Liver (tissue), 9 donors: Measurements from ENCODE around the gene CACNA1I. TPM values are rescaled to one million over a fixed set of nuclear protein-coding genes. Genes with fewer than 3 reads are reported as not detected.

Source experiments
- DNase-seq: peaks from one replicate; pipeline ENCODE4 v3.0.0-alpha.2; 2017; ENCODE audit warnings: low spot score
- H3K27ac ChIP-seq, 2 donors: one replicate each; pipeline ENCODE4 v1.7.0; 2013; ENCODE audit warnings: inconsistent platforms in 2 of 2, low read length in 2 of 2, control low read depth in 1 of 2, low read depth in 1 of 2, mild to moderate bottlenecking in 1 of 2
- H3K27me3 ChIP-seq, 4 donors: one replicate each; pipeline versions ENCODE4 v1.6.1 to v1.7.0; 2013; ENCODE audit warnings: low read length in 3 of 4, inconsistent platforms in 1 of 4, mild to moderate bottlenecking in 1 of 4, moderate library complexity in 1 of 4; ENCODE audit not compliant: control insufficient read depth in 4 of 4, insufficient read depth in 4 of 4
- H3K36me3 ChIP-seq, 4 donors: one replicate each; pipeline versions ENCODE4 v1.6.1 to v1.7.0; 2013; ENCODE audit warnings: low read length in 3 of 4, mild to moderate bottlenecking in 3 of 4, low read depth in 1 of 4, moderate library complexity in 1 of 4; ENCODE audit not compliant: control insufficient read depth in 4 of 4, insufficient read depth in 3 of 4
- H3K4me1 ChIP-seq, 4 donors: one replicate each; pipeline versions ENCODE4 v1.6.1 to v1.7.0; 2013; ENCODE audit warnings: low read length in 3 of 4, mild to moderate bottlenecking in 3 of 4, moderate library complexity in 1 of 4; ENCODE audit not compliant: control insufficient read depth in 4 of 4, insufficient read depth in 4 of 4
- H3K4me3 ChIP-seq, 3 donors: one replicate each; pipeline versions ENCODE4 v1.6.1 to v1.7.0; 2013; ENCODE audit warnings: low read length in 3 of 3, control low read depth in 1 of 3, low read depth in 1 of 3, mild to moderate bottlenecking in 1 of 3
- H3K9ac ChIP-seq, 2 donors: one replicate each; pipeline ENCODE4 v1.7.0; 2013; ENCODE audit warnings: low read length in 2 of 2, mild to moderate bottlenecking in 2 of 2, moderate library complexity in 2 of 2, control low read depth in 1 of 2, low read depth in 1 of 2
- H3K9me3 ChIP-seq, 4 donors: one replicate each; pipeline versions ENCODE4 v1.6.1 to v1.7.0; 2013; ENCODE audit warnings: low read length in 3 of 4; ENCODE audit not compliant: control insufficient read depth in 4 of 4
- ATF3 ChIP-seq: IDR thresholded peaks from 2 replicates; pipeline ENCODE4 v1.6.1; 2016; ENCODE audit warnings: antibody characterized with exemption
- CTCF ChIP-seq: fragments of 150-350 bp; IDR thresholded peaks from 2 replicates; pipeline ENCODE4 v1.5.1; 2017; ENCODE audit warnings: improper control_type of control experiment, low read depth, low read length; ENCODE audit not compliant: missing input control
- EGR1 ChIP-seq, 2 donors: IDR thresholded peaks; 2 replicates each; pipeline ENCODE4 v1.6.1; 2016 to 2018; ENCODE audit warnings: antibody characterized with exemption in 2 of 2, low read depth in 2 of 2
- FOXA1 ChIP-seq: IDR thresholded peaks from 2 replicates; pipeline ENCODE4 v1.6.1; 2016; ENCODE audit warnings: antibody characterized with exemption
- FOXA2 ChIP-seq: IDR thresholded peaks from 2 replicates; pipeline ENCODE4 v1.6.1; 2016; ENCODE audit warnings: antibody characterized with exemption
- GABPA ChIP-seq, 2 donors: IDR thresholded peaks in 1 of 2; conservative IDR thresholded peaks in 1 of 2; 2 replicates each; pipeline ENCODE4 v1.6.1; 2016; ENCODE audit warnings: antibody characterized with exemption in 2 of 2, mild to moderate bottlenecking in 1 of 2, moderate library complexity in 1 of 2
- HNF4A ChIP-seq, 2 donors: conservative IDR thresholded peaks; 2 replicates each; pipeline ENCODE4 v1.6.1; 2016; ENCODE audit warnings: antibody characterized with exemption in 2 of 2, mild to moderate bottlenecking in 2 of 2
- HNF4G ChIP-seq: IDR thresholded peaks from 2 replicates; pipeline ENCODE4 v1.6.1; 2016; ENCODE audit warnings: antibody characterized with exemption
- JUND ChIP-seq, 2 donors: IDR thresholded peaks; 2 replicates each; pipeline ENCODE4 v1.6.1; 2016; ENCODE audit warnings: antibody characterized with exemption in 2 of 2
- MAX ChIP-seq: IDR thresholded peaks from 2 replicates; pipeline ENCODE4 v1.6.1; 2016; ENCODE audit warnings: antibody characterized with exemption
- NR2F2 ChIP-seq: IDR thresholded peaks from 2 replicates; pipeline ENCODE4 v1.6.1; 2016; ENCODE audit warnings: antibody characterized with exemption
- RAD21 ChIP-seq, 2 donors: IDR thresholded peaks; 2 replicates each; pipeline ENCODE4 v1.6.1; 2016; ENCODE audit warnings: antibody characterized with exemption in 2 of 2, mild to moderate bottlenecking in 2 of 2
- REST ChIP-seq: IDR thresholded peaks from 2 replicates; pipeline ENCODE4 v1.6.1; 2016; ENCODE audit warnings: antibody characterized with exemption, mild to moderate bottlenecking
- SP1 ChIP-seq: IDR thresholded peaks from 2 replicates; pipeline ENCODE4 v1.6.1; 2018; ENCODE audit warnings: antibody characterized with exemption, mild to moderate bottlenecking
- TAF1 ChIP-seq: conservative IDR thresholded peaks from 2 replicates; pipeline ENCODE4 v1.6.1; 2016; ENCODE audit warnings: antibody characterized with exemption, mild to moderate bottlenecking
- YY1 ChIP-seq: IDR thresholded peaks from 2 replicates; pipeline ENCODE4 v1.6.1; 2016; ENCODE audit warnings: antibody characterized with exemption, mild to moderate bottlenecking
- ZBTB33 ChIP-seq: IDR thresholded peaks from 2 replicates; pipeline ENCODE4 v1.6.1; 2016; ENCODE audit warnings: antibody characterized with exemption
- WGBS: extraction: QIAGEN DNeasy Blood & Tissue Kit; methylation state at CpG from one replicate; pipeline ENCODE4 v1.1.7; 2013; 5-methylcytosine and 5-hydroxymethylcytosine counted together
- polyA plus RNA-seq, 2 donors: library from polyadenylated mRNA; stranded (reverse) in 1 of 2; unstranded in 1 of 2; fragments of 200-250 nt in 1 of 2; fragments of >200 nt in 1 of 2; fragmentation: Nextera tagmentation in 1 of 2; extraction: Ambion mirVana in 1 of 2; gene quantifications; one replicate each; pipeline versions ENCODE4 v1.2.1 to v1.2.3, GENCODE V29; 2013 to 2015
- total RNA-seq, 2 donors: library from RNA; depleted of rRNA; stranded (reverse); fragments of >200 nt; gene quantifications; one replicate each; pipeline ENCODE4 v1.2.3, GENCODE V29; 2014
- donor health status: healthy.
- donor health status: healthy.
- donor health status: healthy.
- donor health status: healthy.
- donor health status: healthy.

The CACNA1I gene
- total and polyA plus RNA-seq, 4 donors = under 0.01 to 0.14 (median 0.01) TPM; not detected in 1

- TF ChIP-seq ZBTB33 (no peak), JUND (IDR thresholded peaks at IDR 0.05) (no peak), REST (no peak), RAD21 (IDR thresholded peaks at IDR 0.05) (no peak), FOXA2 (no peak), MAX (no peak), SP1 (no peak), ATF3 (no peak), GABPA (IDR thresholded peaks at IDR 0.05 in 1 of 2, conservative IDR thresholded peaks at IDR 0.05 in 1 of 2) (no peak), HNF4G (no peak), TAF1 (no peak), HNF4A (conservative IDR thresholded peaks at IDR 0.05) (no peak), NR2F2 (no peak), CTCF (no peak), YY1 (no peak), EGR1 (IDR thresholded peaks at IDR 0.05; ENCODE audit: low read depth in 2 of 2) (no peak), FOXA1 (no peak)
- DNase-seq = no peak
- WGBS = 81% methylated on average over 6 of the region's 6 CpGs
- peaks cover 21 to 62% (median 53%) of the 10 kb centered on the region in 4 donors for H3K4me1 ChIP-seq
- no peak overlapping the region for H3K9ac ChIP-seq
- no peaks in the 10 kb centered on the region for H3K9me3 ChIP-seq
- H3K4me3 ChIP-seq = no peak overlapping the region
- H3K36me3 ChIP-seq = peaks cover 0 to 6% (median 4%) of the 10 kb centered on the region in 4 donors
- H3K27ac ChIP-seq = no peak overlapping the region
- no peaks in the 10 kb centered on the region for H3K27me3 ChIP-seq
Measured at GRCh38 chr22:39530116-39530515, 40.4 kb upstream of the CACNA1I start.
